ENCODE data around the gene MEF2B. TPM values are rescaled to one million over a fixed set of nuclear protein-coding genes. Genes with fewer than 3 reads are reported as not detected.
A peak's percentile ranks its signal among the peaks of the same experiment; 100 is the strongest.
"Not testable (repeated sequence)": the region's sequence is repeated elsewhere in the genome, so short reads cannot be mapped to it uniquely, and the experiment has no call there.

The MEF2B gene
- total RNA-seq, 4 donors from 2014 or later, result not detected

DNA sequence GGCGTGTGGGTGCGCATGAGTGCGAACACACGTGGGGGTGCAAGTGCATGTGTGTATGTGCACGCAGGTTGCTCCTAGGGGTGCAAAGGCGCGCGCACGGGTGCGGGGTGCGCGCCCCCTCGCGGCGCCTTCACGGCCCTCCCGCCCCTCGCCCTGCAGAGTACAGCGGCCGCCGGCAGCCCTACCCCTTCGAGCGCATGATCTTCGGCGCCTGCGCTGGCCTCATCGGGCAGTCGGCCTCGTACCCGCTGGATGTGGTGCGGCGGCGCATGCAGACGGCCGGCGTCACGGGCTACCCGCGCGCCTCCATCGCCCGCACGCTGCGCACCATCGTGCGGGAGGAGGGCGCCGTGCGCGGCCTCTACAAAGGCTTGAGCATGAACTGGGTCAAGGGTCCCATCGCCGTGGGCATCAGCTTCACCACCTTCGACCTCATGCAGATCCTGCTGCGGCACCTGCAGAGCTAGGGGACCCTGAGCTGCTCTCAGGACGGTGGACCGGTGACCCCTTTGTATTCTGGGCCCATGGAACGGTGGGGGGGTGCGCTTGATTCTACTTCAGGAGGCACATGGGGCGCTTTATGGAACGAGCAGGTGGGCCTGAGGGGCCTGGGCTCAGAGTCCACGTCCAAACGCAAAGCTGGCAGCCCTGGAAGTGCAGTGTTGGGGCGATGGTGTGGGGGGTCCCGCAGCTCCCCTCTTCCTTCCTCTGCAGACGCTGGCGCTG is 59.5 kb downstream of the MEF2B start:
- H3K9me3 ChIP-seq, result no peaks in the 10 kb centered on the region
- peaks cover 14% of the 10 kb centered on the region for H3K27me3 ChIP-seq
- H3K27ac ChIP-seq, result no peak overlapping the region
- H3K4me3 ChIP-seq, result peak overlapping the region in 1 of 2 donors; percentile 12
- TF ChIP-seq EP300 (IDR thresholded peaks at IDR 0.05) (no peak), POLR2AphosphoS5 (IDR thresholded peaks at IDR 0.05) (no peak), CTCF (IDR thresholded peaks at IDR 0.05) (peak in 1 of 4 experiments; percentile 51)
- peaks cover 0 to 21% of the 10 kb centered on the region in 2 donors for H3K36me3 ChIP-seq
- no peak for ATAC-seq
- WGBS, 2 donors (ENCODE audit: low coverage in 1 of 2), result 30 to 33% methylated on average over 1 to 12 of the region's 66 CpGs
- peaks cover 0 to 20% (median 3%) of the 10 kb centered on the region in 3 donors for H3K4me1 ChIP-seq

DNA sequence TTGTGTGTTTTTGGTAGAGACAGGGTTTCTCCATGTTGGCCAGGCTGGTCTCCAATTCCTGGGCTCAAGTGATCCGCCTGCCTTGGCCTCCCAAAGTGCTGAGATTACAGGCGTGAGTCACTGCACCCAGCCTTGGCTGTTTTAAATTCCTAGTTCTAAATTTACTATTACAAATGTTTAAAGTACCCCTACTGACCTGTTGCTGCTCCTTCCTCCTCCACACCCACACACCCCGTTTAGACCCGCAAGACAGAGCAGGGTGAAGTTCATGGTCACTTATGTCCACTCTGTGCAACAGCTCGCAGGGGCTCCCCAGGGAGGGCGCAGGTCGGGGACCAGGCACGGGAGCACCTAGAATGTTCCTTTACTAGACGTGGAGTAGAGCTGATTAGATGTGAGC is 60.5 kb downstream of the MEF2B start:
- Histone ChIP-seq H3K9me3 (no peaks in the 10 kb centered on the region), H3K36me3 (peaks cover 0 to 21% of the 10 kb centered on the region in 2 donors), H3K27me3 (peaks cover 10% of the 10 kb centered on the region), H3K27ac (no peak overlapping the region), H3K4me1 (peaks cover 0 to 29% (median 3%) of the 10 kb centered on the region in 3 donors), H3K4me3 (no peak overlapping the region)
- no peak for TF ChIP-seq CTCF (IDR thresholded peaks at IDR 0.05)
- no peak for TF ChIP-seq EP300 (IDR thresholded peaks at IDR 0.05)
- no peak for TF ChIP-seq POLR2AphosphoS5 (IDR thresholded peaks at IDR 0.05)
- no peak for TF ChIP-seq POLR2A (IDR thresholded peaks at IDR 0.05)
- ATAC-seq, result no peak
- WGBS, 2 donors (ENCODE audit: low coverage in 1 of 2), result 53 to 86% methylated on average over 3 to 4 of the region's 9 CpGs

DNA sequence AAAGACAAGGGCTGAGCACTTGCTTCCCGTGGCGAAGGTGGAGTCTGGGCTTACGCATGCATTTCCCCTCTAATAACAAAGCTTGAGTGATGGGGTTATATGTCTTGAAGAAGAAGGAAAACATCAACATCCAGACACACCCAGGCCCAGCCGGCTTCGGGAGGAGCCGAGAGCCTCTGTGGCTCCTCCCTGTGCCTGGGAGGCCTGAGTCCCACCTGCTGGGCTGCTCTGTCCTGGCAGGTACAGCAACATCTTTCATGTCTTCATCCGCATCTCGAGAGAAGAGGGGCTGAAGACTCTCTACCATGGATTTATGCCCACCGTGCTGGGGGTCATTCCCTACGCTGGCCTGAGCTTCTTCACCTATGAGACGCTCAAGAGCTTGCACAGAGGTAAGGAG is 62.4 kb downstream of the MEF2B start:
- Histone ChIP-seq H3K4me3 (no peak overlapping the region), H3K27ac (no peak overlapping the region), H3K9me3 (no peaks in the 10 kb centered on the region), H3K36me3 (peaks cover 0 to 28% of the 10 kb centered on the region in 2 donors), H3K27me3 (peaks cover 10% of the 10 kb centered on the region), H3K4me1 (peaks cover 0 to 29% (median 3%) of the 10 kb centered on the region in 3 donors)
- 75 to 80% methylated on average over 1 to 6 of the region's 11 CpGs for WGBS, 2 donors (ENCODE audit: low coverage in 1 of 2)
- TF ChIP-seq EP300 (IDR thresholded peaks at IDR 0.05) (no peak), POLR2AphosphoS5 (IDR thresholded peaks at IDR 0.05) (no peak), CTCF (IDR thresholded peaks at IDR 0.05) (no peak), POLR2A (IDR thresholded peaks at IDR 0.05) (no peak)
- ATAC-seq, result no peak

GRCh38 chr19:19106938-19107337 is 63.1 kb downstream of the MEF2B start:
- not testable (repeated sequence) for H3K27ac ChIP-seq, H3K4me3 ChIP-seq, H3K9me3 ChIP-seq, ATAC-seq
- 88 to 97% methylated on average over 5 to 7 of the region's 7 CpGs for WGBS, 2 donors (ENCODE audit: low coverage in 1 of 2)
- peaks cover 0 to 29% (median 3%) of the 10 kb centered on the region in 3 donors for H3K4me1 ChIP-seq
- peaks cover 0 to 35% of the 10 kb centered on the region in 2 donors for H3K36me3 ChIP-seq
- peaks cover 10% of the 10 kb centered on the region for H3K27me3 ChIP-seq

DNA sequence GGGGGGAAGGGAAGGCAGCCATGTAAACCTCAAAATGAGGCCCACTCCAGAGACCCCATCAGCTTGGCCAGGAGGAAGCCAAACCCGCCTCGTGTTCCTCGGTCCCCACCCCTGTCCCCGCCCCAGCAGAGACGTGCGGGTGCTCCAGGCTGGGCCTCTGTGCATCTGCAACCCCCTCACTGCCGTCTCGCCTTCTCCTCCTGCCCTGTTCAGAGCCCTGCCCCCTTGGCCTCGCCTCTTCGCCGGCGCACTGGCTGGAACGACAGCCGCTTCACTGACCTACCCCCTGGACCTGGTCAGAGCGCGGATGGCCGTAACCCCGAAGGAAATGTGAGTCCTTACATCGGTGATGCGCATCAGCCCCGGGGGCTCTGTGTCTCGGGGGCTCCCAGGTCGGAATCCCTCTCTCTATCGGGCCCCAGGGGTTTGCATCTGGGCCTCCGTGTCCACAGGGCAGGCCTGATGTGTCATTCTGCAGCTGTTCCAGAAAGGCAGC is 64.0 kb downstream of the MEF2B start:
- TF ChIP-seq POLR2A (IDR thresholded peaks at IDR 0.05) (no peak), CTCF (IDR thresholded peaks at IDR 0.05) (no peak), EP300 (IDR thresholded peaks at IDR 0.05) (no peak), POLR2AphosphoS5 (IDR thresholded peaks at IDR 0.05) (no peak)
- ATAC-seq, result peak; percentile 27
- 24 to 32% methylated on average over 5 to 6 of the region's 25 CpGs for WGBS, 2 donors (ENCODE audit: low coverage in 1 of 2)
- Histone ChIP-seq H3K4me3 (peak overlapping the region in 1 of 2 donors; percentile 37), H3K27me3 (peaks cover 10% of the 10 kb centered on the region), H3K9me3 (no peaks in the 10 kb centered on the region), H3K4me1 (peaks cover 0 to 29% (median 3%) of the 10 kb centered on the region in 3 donors), H3K27ac (peak overlapping the region in 1 of 4 donors; percentile 26), H3K36me3 (peaks cover 0 to 43% of the 10 kb centered on the region in 2 donors)

All from gastroesophageal sphincter (tissue), 4 donors.